Tibial nerve (tissue), 4 donors: Measurements from ENCODE around the gene CDC42BPB. TPM values are rescaled to one million over a fixed set of nuclear protein-coding genes. Genes with fewer than 3 reads are reported as not detected.

Experiments
- DNase-seq, 2 donors: peaks; one replicate each; pipeline ENCODE4 v3.0.0-alpha.2; 2019; ENCODE audit warnings: low spot score in 2 of 2
- H3K27ac ChIP-seq, 4 donors: fragments of 200-600 bp; sonication (generic) in 3 of 4; one replicate each; pipeline ENCODE4 v1.5.1; 2017 to 2019; ENCODE audit warnings: mild to moderate bottlenecking in 1 of 4
- H3K27me3 ChIP-seq, 2 donors: fragments of 200-600 bp; sonication (generic) in 1 of 2; one replicate each; pipeline versions ENCODE4 v1.5.1 to v1.6.0; 2017 to 2019
- H3K36me3 ChIP-seq, 3 donors: fragments of 200-600 bp; sonication (generic); one replicate each; pipeline ENCODE4 v1.5.1; 2018 to 2019
- H3K4me1 ChIP-seq, 4 donors: fragments of 200-600 bp; sonication (generic) in 3 of 4; one replicate each; pipeline ENCODE4 v1.5.1; 2017 to 2019
- H3K4me3 ChIP-seq, 4 donors: fragments of 200-600 bp; sonication (generic) in 3 of 4; one replicate each; pipeline ENCODE4 v1.5.1; 2017 to 2019; ENCODE audit warnings: mild to moderate bottlenecking in 1 of 4, moderate library complexity in 1 of 4
- H3K9me3 ChIP-seq, 4 donors: fragments of 200-600 bp; sonication (generic) in 3 of 4; one replicate each; pipeline ENCODE4 v1.5.1; 2017 to 2019
- CTCF ChIP-seq, 5 experiments: fragments of 200-600 bp in 3 of 5; fragments of 450-650 bp in 2 of 5; sonication (generic) in 3 of 5; IDR thresholded peaks; one replicate each; pipeline ENCODE4 v1.5.1; 2016 to 2019; ENCODE audit warnings: antibody characterized with exemption in 5 of 5, mild to moderate bottlenecking in 3 of 5, moderate library complexity in 2 of 5
- EP300 ChIP-seq, 2 donors: sonication (generic); formaldehyde crosslinking; IDR thresholded peaks; one replicate each; pipeline ENCODE4 v1.6.1; 2017; ENCODE audit warnings: antibody characterized with exemption in 2 of 2, mild to moderate bottlenecking in 1 of 2
- POLR2A ChIP-seq, 2 donors: fragments of 450-650 bp; IDR thresholded peaks; one replicate each; pipeline ENCODE4 v1.6.1; 2017; ENCODE audit warnings: antibody characterized with exemption in 2 of 2, mild to moderate bottlenecking in 2 of 2, moderate library complexity in 2 of 2
- WGBS, 2 donors: methylation state at CpG; one replicate each; pipeline ENCODE4 v1.1.5; 2018; 5-methylcytosine and 5-hydroxymethylcytosine counted together
- total RNA-seq, 4 donors: library from RNA; depleted of rRNA; stranded (reverse); fragments of >200 nt; gene quantifications; one replicate each; pipeline ENCODE4 v1.1.0, GENCODE V29; 2016

The CDC42BPB gene
- total RNA-seq, 4 donors from 2014 or later = 115 to 172 (median 134) TPM

DNA sequence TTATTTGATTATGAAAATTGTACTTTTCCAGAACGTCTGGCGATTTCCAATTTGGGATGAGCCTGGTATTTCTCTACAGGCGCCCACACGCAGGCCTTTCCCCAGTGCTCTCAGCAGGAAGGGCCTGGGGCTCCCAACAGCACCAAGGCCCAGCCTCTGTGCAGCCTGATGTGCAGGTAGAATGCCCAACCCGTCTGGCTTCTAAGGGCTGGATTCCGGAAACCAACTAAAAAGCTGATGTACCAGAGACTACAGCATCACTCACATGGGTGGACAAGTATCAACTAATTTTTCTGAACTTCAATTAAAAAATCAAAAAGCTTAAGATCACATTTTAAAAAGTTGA lies 25.8 kb downstream of the CDC42BPB start:
- Histone ChIP-seq H3K36me3 (no peaks in the 10 kb centered on the region), H3K27ac (peak overlapping the region in 1 of 4 donors; percentile 11), H3K4me1 (peaks cover 0 to 44% (median 2%) of the 10 kb centered on the region in 4 donors)

GRCh38 chr14:103030741-103031565 lies 26.4 kb downstream of the CDC42BPB start:
- H3K36me3 ChIP-seq = no peaks in the 10 kb centered on the region
- peaks cover 0 to 44% (median 2%) of the 10 kb centered on the region in 4 donors for H3K4me1 ChIP-seq
- TF ChIP-seq EP300 (IDR thresholded peaks at IDR 0.05) (no peak), CTCF (IDR thresholded peaks at IDR 0.05) (no peak), POLR2A (IDR thresholded peaks at IDR 0.05) (no peak)
- H3K9me3 ChIP-seq = peaks cover 0 to 2% (median 0%) of the 10 kb centered on the region in 4 donors
- H3K27me3 ChIP-seq = no peaks in the 10 kb centered on the region
- peak overlapping the region in 1 of 4 donors; percentile 17 for H3K27ac ChIP-seq
- H3K4me3 ChIP-seq = no peak overlapping the region
- 69 to 74% methylated on average over 13 of the region's 13 CpGs for WGBS, 2 donors
- DNase-seq = no peak

More for the DNA sequence above, 25.8 kb downstream of the CDC42BPB start:
- Histone ChIP-seq H3K27me3 (no peaks in the 10 kb centered on the region), H3K9me3 (no peaks in the 10 kb centered on the region), H3K4me3 (no peak overlapping the region)
- TF ChIP-seq CTCF (IDR thresholded peaks at IDR 0.05) = no peak
- 63 to 71% methylated on average over 6 of the region's 6 CpGs for WGBS, 2 donors
- DNase-seq = no peak

GRCh38 chr14:103029936-103030335 lies 27.4 kb downstream of the CDC42BPB start:
- Histone ChIP-seq H3K4me3 (no peak overlapping the region), H3K4me1 (peaks cover 0 to 45% (median 2%) of the 10 kb centered on the region in 4 donors), H3K27me3 (no peaks in the 10 kb centered on the region), H3K9me3 (peaks cover 0 to 5% (median 0%) of the 10 kb centered on the region in 4 donors), H3K27ac (no peak overlapping the region), H3K36me3 (no peaks in the 10 kb centered on the region)
- TF ChIP-seq CTCF (IDR thresholded peaks at IDR 0.05) (no peak), POLR2A (IDR thresholded peaks at IDR 0.05) (no peak)
- DNase-seq = no peak
- 96 to 97% methylated on average over 9 of the region's 9 CpGs for WGBS, 2 donors

- Histone ChIP-seq H3K4me3 (no peak overlapping the region), H3K27me3 (no peaks in the 10 kb centered on the region), H3K9me3 (peaks cover 0 to 5% (median 0%) of the 10 kb centered on the region in 4 donors), H3K4me1 (peaks cover 0 to 56% (median 3%) of the 10 kb centered on the region in 4 donors), H3K36me3 (no peaks in the 10 kb centered on the region), H3K27ac (no peak overlapping the region)
- no peak for TF ChIP-seq CTCF (IDR thresholded peaks at IDR 0.05)
- TF ChIP-seq EP300 (IDR thresholded peaks at IDR 0.05) = no peak
- TF ChIP-seq POLR2A (IDR thresholded peaks at IDR 0.05) = no peak
- no peak for DNase-seq
Measured at GRCh38 chr14:103028772-103029171, 28.6 kb downstream of the CDC42BPB start.

DNA sequence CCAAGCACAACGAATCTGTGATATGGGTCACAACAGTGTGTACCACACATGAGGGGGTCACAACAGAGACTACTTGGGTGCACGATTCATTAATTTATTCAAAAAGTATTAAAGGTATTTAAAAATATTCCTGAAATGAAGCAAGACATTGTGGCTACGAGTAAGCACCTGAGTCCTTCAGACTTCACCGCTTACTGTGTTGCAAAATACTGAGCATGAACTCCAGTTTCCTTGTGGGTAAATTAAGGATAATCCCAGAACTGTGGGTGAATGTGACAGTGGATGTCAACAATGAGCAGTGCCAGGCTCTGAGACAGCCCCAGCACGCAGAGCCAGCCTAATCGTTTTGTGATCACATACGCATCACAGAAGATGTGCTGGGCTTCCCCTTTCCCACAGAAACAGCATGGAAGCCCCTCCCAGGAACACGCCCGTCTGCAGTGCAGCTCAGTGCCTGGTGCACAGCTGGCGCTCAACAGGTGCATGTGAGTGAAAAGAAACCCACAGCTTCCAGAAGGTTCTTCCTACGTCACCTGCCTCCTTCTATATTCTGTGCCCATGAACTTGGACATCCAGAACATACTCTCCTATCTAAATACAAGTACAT lies 29.1 kb downstream of the CDC42BPB start:
- 84 to 86% methylated on average over 11 of the region's 11 CpGs for WGBS, 2 donors
- DNase-seq = no peak
- peaks cover 0 to 56% (median 4%) of the 10 kb centered on the region in 4 donors for H3K4me1 ChIP-seq
- no peak overlapping the region for H3K4me3 ChIP-seq
- H3K27ac ChIP-seq = no peak overlapping the region
- H3K9me3 ChIP-seq = peaks cover 0 to 5% (median 0%) of the 10 kb centered on the region in 4 donors
- TF ChIP-seq POLR2A (IDR thresholded peaks at IDR 0.05) = no peak
- no peak for TF ChIP-seq EP300 (IDR thresholded peaks at IDR 0.05)
- no peak for TF ChIP-seq CTCF (IDR thresholded peaks at IDR 0.05)
- no peaks in the 10 kb centered on the region for H3K27me3 ChIP-seq
- no peaks in the 10 kb centered on the region for H3K36me3 ChIP-seq
